GM04504 (cell line): ENCODE measurements around the gene CENPN.

Experiments
- DNase-seq: peaks from one replicate; pipeline ENCODE4 v3.0.0-alpha.2; 2012; ENCODE audit warnings: low read depth

CENPN gene

GRCh38 chr16:80991792-80992430, 15.1 kb upstream of the CENPN start:
- DNase-seq, result no peak

GRCh38 chr16:80992676-80993293, 14.2 kb upstream of the CENPN start:
- DNase-seq, result no peak

GRCh38 chr16:80993307-80993706, 13.7 kb upstream of the CENPN start:
- peak; percentile 63 for DNase-seq

GRCh38 chr16:80993834-80994233, 13.2 kb upstream of the CENPN start:
- no peak for DNase-seq

GRCh38 chr16:80994451-80994850, 12.6 kb upstream of the CENPN start:
- no peak for DNase-seq

GRCh38 chr16:80996688-80997138, 10.3 kb upstream of the CENPN start:
- no peak for DNase-seq

GRCh38 chr16:80997139-80997798, 9.7 kb upstream of the CENPN start:
- DNase-seq, result no peak

GRCh38 chr16:80997964-80998620, 8.9 kb upstream of the CENPN start:
- DNase-seq, result no peak

GRCh38 chr16:81000873-81001272, 6.1 kb upstream of the CENPN start:
- DNase-seq, result no peak

GRCh38 chr16:81001330-81001729, 5.7 kb upstream of the CENPN start:
- DNase-seq, result no peak

GRCh38 chr16:81003064-81003463, 4.0 kb upstream of the CENPN start:
- DNase-seq, result no peak

GRCh38 chr16:81003610-81004460, 3.2 kb upstream of the CENPN start:
- DNase-seq, result no peak

GRCh38 chr16:81004646-81005353, 2.2 kb upstream of the CENPN start:
- DNase-seq, result no peak

- no peak for DNase-seq
Measured at GRCh38 chr16:81005610-81006161, 1.3 kb upstream of the CENPN start.

GRCh38 chr16:81006211-81006812, 702 bp upstream of the CENPN start:
- DNase-seq, result no peak

- DNase-seq, result no peak
Measured at GRCh38 chr16:81008505-81008789, 1.4 kb downstream of the CENPN start.

GRCh38 chr16:81012974-81013373, 6.0 kb downstream of the CENPN start:
- DNase-seq, result no peak

- DNase-seq, result no peak
Measured at GRCh38 chr16:81014672-81015071, 7.7 kb downstream of the CENPN start.

- no peak for DNase-seq
Measured at GRCh38 chr16:81018496-81018895, 11.5 kb downstream of the CENPN start.

- DNase-seq, result no peak
Measured at GRCh38 chr16:81026429-81026828, 19.4 kb downstream of the CENPN start.
